ENCODE results near the gene JAK1.

DNA sequence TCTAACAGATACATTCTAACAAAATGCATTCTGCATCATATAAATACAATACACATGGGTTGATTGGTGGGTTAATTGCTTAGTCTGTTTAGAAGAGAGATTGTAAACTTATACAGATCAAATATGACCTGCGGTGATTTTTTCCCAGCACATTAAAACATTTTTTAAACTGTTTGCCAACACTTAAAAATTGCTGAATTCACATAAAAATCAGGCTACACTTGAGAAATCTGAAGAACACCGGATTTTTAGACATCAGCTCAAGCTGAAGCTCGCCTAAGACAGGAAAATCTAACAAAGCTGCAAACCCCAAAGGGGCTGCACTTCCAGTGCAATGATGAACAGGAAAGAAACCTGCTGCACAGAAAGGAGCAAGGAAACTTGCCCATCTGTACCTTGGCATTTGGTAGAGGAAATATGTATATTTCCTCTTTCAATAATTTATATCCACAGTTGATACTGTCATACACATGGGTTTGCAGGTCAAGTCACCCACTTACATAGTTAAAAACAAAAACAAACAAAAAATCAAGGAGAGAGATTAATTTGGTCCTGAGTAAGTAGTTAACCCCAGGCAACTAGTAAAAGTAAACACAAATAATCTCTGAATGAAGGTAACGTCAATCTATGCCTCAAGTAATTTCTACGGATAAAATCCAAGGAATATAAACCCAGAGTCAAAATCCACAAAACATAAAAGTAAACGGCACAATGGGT, 30.4 kb upstream of the JAK1 start:
- TF ChIP-seq CTCF (conservative IDR thresholded peaks at IDR 0.05; ENCODE audit: low read depth, low read length) (no peak), EZH2 (IDR thresholded peaks at IDR 0.05; ENCODE audit: borderline replicate concordance, low read depth, low read length, poor library complexity, severe bottlenecking) (no peak)
